Endothelial cell (in vitro differentiated cells): Measurements from ENCODE around the gene SGPL1. TPM values are rescaled to one million over a fixed set of nuclear protein-coding genes. Genes with fewer than 3 reads are reported as not detected.

Experiments used
- DNase-seq: peaks from one replicate; pipeline ENCODE4 v3.0.0; 2021; ENCODE audit warnings: low spot score
- H3K27ac Mint-ChIP-seq: one replicate; pipeline ENCODE4 v1.8.0; 2021; ENCODE audit warnings: mixed read lengths, inconsistent platforms; ENCODE audit not compliant: unreplicated experiment
- H3K27me3 Mint-ChIP-seq: one replicate; pipeline ENCODE4 v1.8.0; 2021; ENCODE audit warnings: mild to moderate bottlenecking, moderate library complexity, mixed read lengths, inconsistent platforms; ENCODE audit not compliant: unreplicated experiment
- H3K36me3 Mint-ChIP-seq: one replicate; pipeline ENCODE4 v1.8.0; 2021; ENCODE audit warnings: mild to moderate bottlenecking, low read depth, mixed read lengths, inconsistent platforms; ENCODE audit not compliant: unreplicated experiment
- H3K4me1 Mint-ChIP-seq: one replicate; pipeline ENCODE4 v1.8.0; 2021; ENCODE audit warnings: mild to moderate bottlenecking, mixed read lengths, inconsistent platforms; ENCODE audit not compliant: unreplicated experiment
- H3K4me3 Mint-ChIP-seq: one replicate; pipeline ENCODE4 v1.8.0; 2021; ENCODE audit warnings: mild to moderate bottlenecking, mixed read lengths, inconsistent platforms; ENCODE audit not compliant: unreplicated experiment
- H3K9me3 Mint-ChIP-seq: one replicate; pipeline ENCODE4 v1.8.0; 2021; ENCODE audit warnings: mixed read lengths, inconsistent platforms; ENCODE audit not compliant: unreplicated experiment
- CTCF ChIP-seq: fragments of 200-600 bp; sonication (generic); IDR thresholded peaks from one replicate; pipeline ENCODE4 v1.5.0; 2021; ENCODE audit warnings: antibody characterized with exemption; ENCODE audit not compliant: unreplicated experiment
- total RNA-seq: library from RNA; stranded (reverse); fragmentation: NEBNext Ultra II Directional; extraction: Animal tissue kit (Norgen Biotek cat#: 25700); gene quantifications from one replicate; pipeline ENCODE4 v1.2.1, GENCODE V29; 2021; ENCODE audit not compliant: unreplicated experiment

SGPL1 gene
- total RNA-seq, 1 donor from 2014 or later: 59.0 TPM

DNA sequence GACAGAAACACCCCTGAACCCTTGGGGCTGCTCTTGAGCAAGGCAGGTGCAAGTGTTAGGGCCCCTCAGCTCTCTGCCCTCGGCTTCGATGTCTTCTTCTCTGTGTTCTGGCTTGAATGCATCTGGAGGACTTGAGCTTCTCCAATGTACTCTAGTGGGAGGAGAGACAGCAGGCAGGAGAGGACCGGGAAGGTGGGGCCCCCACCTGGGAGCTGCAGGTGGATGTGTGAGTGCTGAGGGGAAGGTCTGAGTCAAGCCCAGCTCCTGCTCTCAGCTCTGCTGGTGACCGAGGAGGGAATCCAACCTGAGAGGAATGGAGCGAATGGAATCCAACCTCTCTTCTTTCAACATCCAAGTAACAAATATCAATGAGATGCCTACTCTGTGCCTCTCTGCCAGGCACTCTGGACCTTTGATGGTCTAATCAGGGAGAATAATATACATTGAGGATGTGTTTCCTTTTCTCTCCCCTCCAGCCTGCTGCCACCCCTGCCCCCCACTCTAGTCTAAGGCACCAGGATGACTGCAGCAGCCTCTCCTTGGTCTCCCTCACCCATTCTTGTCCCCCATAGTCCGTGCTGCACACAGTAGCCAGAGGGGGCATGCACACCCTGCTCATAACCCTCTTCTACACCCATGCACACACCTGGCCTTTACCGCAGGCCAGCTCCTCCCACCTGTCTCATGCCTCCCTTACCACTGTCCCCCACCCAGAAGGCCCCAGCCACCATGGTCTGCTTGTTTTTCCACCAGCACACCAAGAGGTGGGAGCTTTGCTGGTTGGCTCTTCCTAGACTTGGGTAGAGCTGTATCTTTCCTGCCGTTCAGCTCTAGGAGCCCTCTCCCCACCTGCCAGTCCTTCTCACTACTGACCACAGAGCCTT lies 44.2 kb upstream of the SGPL1 start:
- Mint-ChIP-seq H3K4me1 (peaks cover 9% of the 10 kb centered on the region), H3K9me3 (peaks cover 4% of the 10 kb centered on the region), H3K36me3 (peaks cover 9% of the 10 kb centered on the region), H3K27ac (no peak overlapping the region), H3K4me3 (no peak overlapping the region), H3K27me3 (peaks cover 5% of the 10 kb centered on the region)
- TF ChIP-seq CTCF: no peak
- DNase-seq: no peak

- H3K27ac Mint-ChIP-seq: no peak overlapping the region
- no peak overlapping the region for H3K4me3 Mint-ChIP-seq
- peaks cover 5% of the 10 kb centered on the region for H3K27me3 Mint-ChIP-seq
- DNase-seq: peak; percentile 1
- peaks cover 4% of the 10 kb centered on the region for H3K36me3 Mint-ChIP-seq
- no peak for TF ChIP-seq CTCF
- H3K9me3 Mint-ChIP-seq: no peaks in the 10 kb centered on the region
- peaks cover 9% of the 10 kb centered on the region for H3K4me1 Mint-ChIP-seq
These were observed 43.1 kb upstream of the SGPL1 start for GRCh38 chr10:70772627-70773026.

DNA sequence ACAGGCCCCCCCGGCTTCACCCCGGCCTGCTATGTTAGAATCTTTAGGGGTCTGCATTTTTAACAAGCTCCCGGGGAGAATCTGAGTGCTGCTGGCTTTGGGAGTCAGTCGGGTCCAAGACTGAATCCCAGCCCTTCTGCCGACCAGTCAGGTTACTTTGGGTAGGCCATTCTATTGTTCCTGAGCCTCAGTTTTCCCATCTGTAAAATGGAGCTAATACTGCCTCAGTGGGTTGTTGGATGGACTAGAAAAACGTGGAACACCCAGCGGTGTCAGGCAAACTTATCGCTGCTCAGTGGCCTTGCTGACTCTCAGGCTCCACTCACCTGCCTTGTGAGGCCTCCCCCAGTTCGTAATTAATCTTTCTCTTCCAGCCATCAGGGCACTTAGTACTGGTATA lies 42.3 kb upstream of the SGPL1 start:
- Mint-ChIP-seq H3K9me3 (no peaks in the 10 kb centered on the region), H3K4me3 (no peak overlapping the region), H3K36me3 (peaks cover 4% of the 10 kb centered on the region), H3K27ac (no peak overlapping the region), H3K27me3 (peaks cover 8% of the 10 kb centered on the region), H3K4me1 (peaks cover 9% of the 10 kb centered on the region)
- no peak for DNase-seq
- no peak for TF ChIP-seq CTCF

- Mint-ChIP-seq H3K4me1 (peaks cover 9% of the 10 kb centered on the region), H3K4me3 (no peak overlapping the region)
- DNase-seq: no peak
These were observed 41.6 kb upstream of the SGPL1 start for GRCh38 chr10:70773965-70774809.

More at GRCh38 chr10:70773965-70774809, 41.6 kb upstream of the SGPL1 start:
- no peak for TF ChIP-seq CTCF
- H3K27ac Mint-ChIP-seq: no peak overlapping the region
- H3K9me3 Mint-ChIP-seq: no peaks in the 10 kb centered on the region
- peaks cover 8% of the 10 kb centered on the region for H3K27me3 Mint-ChIP-seq
- peaks cover 4% of the 10 kb centered on the region for H3K36me3 Mint-ChIP-seq
